H1 (cell line): ENCODE results near the gene ADAMTS20. TPM values are rescaled to one million over a fixed set of nuclear protein-coding genes. Genes with fewer than 3 reads are reported as not detected.

ENCODE experiments used
- CHD7 ChIP-seq: fragments of 300-600 bp; sonication (generic); IDR thresholded peaks from 2 replicates; pipeline ENCODE4 v1.7.1; 2012; ENCODE audit warnings: low read length, moderate library complexity, mild to moderate bottlenecking, inconsistent platforms; ENCODE audit not compliant: insufficient replicate concordance
- RAD21 ChIP-seq, 2 experiments: IDR thresholded peaks in 1 of 2; conservative IDR thresholded peaks in 1 of 2; 2 replicates each; pipeline ENCODE4 v1.6.1; 2011; ENCODE audit warnings: low read depth in 2 of 2, low read length in 2 of 2, improper control_type of control experiment in 1 of 2, inconsistent platforms in 1 of 2, mild to moderate bottlenecking in 1 of 2, moderate library complexity in 1 of 2
- RFX5 ChIP-seq: IDR thresholded peaks from 2 replicates; pipeline ENCODE4 v1.6.1; 2011; ENCODE audit warnings: low read depth, low read length, improper control_type of control experiment, borderline replicate concordance
- RXRA ChIP-seq: IDR thresholded peaks from 2 replicates; pipeline ENCODE4 v1.6.1; 2011; ENCODE audit warnings: low read depth, mild to moderate bottlenecking, low read length, moderate library complexity; ENCODE audit not compliant: insufficient read depth
- ZNF274 ChIP-seq: IDR thresholded peaks from 2 replicates; pipeline ENCODE4 v1.7.0; 2012; ENCODE audit warnings: low read length, borderline replicate concordance; ENCODE audit errors: extremely low read depth
- polyA plus RNA-seq, 7 experiments: library from polyadenylated mRNA; depleted of rRNA in 3 of 7; stranded (reverse) in 5 of 7; unstranded in 2 of 7; fragments of >200 nt in 5 of 7; fragments of 200-250 nt in 2 of 7; gene quantifications; 1 replicate in 5 of 7; 2 replicates in 1 of 7; 4 replicates in 1 of 7; pipeline versions ENCODE4 v1.2.1 to v1.2.3, GENCODE V29; 2011 to 2013; ENCODE audit warnings: missing spikeins in 2 of 7, mixed read lengths in 2 of 7
- total RNA-seq: library from RNA; stranded (reverse); fragmentation: NEBNext Ultra II Directional; extraction: Animal tissue kit (Norgen Biotek cat#: 25700); gene quantifications from 2 replicates; pipeline ENCODE4 v1.2.1, GENCODE V29; 2021

The ADAMTS20 gene
- total and polyA plus RNA-seq, 2 of the 8 experiments (the other 6 are each of a cell fraction or from before 2014, with no cell fraction given) = 2.9 to 5.1 TPM

- TF ChIP-seq CHD7 (no peak), RFX5 (no peak), RXRA (no peak), ZNF274 (no peak), RAD21 (IDR thresholded peaks at IDR 0.05 in 1 of 2, conservative IDR thresholded peaks at IDR 0.05 in 1 of 2; ENCODE audit: low read depth in 2 of 2, low read length in 2 of 2) (no peak)
Observed at GRCh38 chr12:43307126-43307525, 244.9 kb downstream of the ADAMTS20 start (continued).
